GM12878 (cell line): Measurements from ENCODE around the gene KCNK7.

Experiments used
- CEBPB ChIP-seq, 2 experiments: fragments of 150-350 bp in 1 of 2; IDR thresholded peaks; 2 replicates each; pipeline ENCODE4 v1.6.1; 2012 to 2014; ENCODE audit warnings: low read depth in 2 of 2, low read length in 2 of 2, borderline replicate concordance in 1 of 2, inconsistent platforms in 1 of 2
- NR2F1 ChIP-seq: fragments of 450-650 bp; conservative IDR thresholded peaks from 2 replicates; pipeline ENCODE4 v1.6.1; 2017; ENCODE audit warnings: mild to moderate bottlenecking
- PAX8 ChIP-seq: fragments of 450-650 bp; IDR thresholded peaks from 2 replicates; pipeline ENCODE4 v1.6.1; 2017; ENCODE audit warnings: mild to moderate bottlenecking, moderate library complexity
- TF ChIP-seq, protein P1 (sequence below), 3 experiments: IDR thresholded peaks in 2 of 3; conservative IDR thresholded peaks in 1 of 3; 2 replicates each; pipeline ENCODE4 v1.5.1; 2011; ENCODE audit warnings: low read depth in 3 of 3, low read length in 3 of 3, mild to moderate bottlenecking in 3 of 3, control low read depth in 2 of 3, moderate library complexity in 2 of 3, inconsistent platforms in 1 of 3, mixed read lengths in 1 of 3; ENCODE audit not compliant: control insufficient read depth in 2 of 3, insufficient read depth in 1 of 3; ENCODE audit errors: extremely low read depth in 1 of 3

DNA sequence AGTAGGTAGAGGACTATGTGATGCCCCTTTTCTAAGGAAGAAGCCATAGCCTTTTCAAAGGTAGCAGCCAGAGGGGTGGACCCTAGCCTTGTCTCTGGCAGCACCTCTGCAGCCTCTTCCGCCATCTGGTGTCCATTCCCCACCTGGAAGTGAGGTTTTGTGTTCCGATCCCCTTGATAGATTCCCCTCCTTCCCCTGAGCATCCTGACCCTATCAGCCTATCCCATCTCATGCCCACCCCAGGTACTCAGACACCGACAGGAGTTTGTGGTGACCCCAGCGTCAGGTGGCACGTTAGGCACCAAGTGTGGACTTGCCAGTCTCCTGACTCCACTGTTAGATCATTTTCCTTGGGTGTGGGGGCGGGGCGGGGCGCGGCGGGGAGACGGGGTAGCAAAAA is 23.7 kb downstream of the KCNK7 start:
- TF ChIP-seq PAX8 (no peak), NR2F1 (no peak), CEBPB (IDR thresholded peaks at IDR 0.05; ENCODE audit: borderline replicate concordance in 1 of 2, low read depth in 2 of 2, low read length in 2 of 2) (no peak)
- TF ChIP-seq, protein P1, sequence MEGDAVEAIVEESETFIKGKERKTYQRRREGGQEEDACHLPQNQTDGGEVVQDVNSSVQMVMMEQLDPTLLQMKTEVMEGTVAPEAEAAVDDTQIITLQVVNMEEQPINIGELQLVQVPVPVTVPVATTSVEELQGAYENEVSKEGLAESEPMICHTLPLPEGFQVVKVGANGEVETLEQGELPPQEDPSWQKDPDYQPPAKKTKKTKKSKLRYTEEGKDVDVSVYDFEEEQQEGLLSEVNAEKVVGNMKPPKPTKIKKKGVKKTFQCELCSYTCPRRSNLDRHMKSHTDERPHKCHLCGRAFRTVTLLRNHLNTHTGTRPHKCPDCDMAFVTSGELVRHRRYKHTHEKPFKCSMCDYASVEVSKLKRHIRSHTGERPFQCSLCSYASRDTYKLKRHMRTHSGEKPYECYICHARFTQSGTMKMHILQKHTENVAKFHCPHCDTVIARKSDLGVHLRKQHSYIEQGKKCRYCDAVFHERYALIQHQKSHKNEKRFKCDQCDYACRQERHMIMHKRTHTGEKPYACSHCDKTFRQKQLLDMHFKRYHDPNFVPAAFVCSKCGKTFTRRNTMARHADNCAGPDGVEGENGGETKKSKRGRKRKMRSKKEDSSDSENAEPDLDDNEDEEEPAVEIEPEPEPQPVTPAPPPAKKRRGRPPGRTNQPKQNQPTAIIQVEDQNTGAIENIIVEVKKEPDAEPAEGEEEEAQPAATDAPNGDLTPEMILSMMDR (IDR thresholded peaks at IDR 0.05 in 2 of 3, conservative IDR thresholded peaks at IDR 0.05 in 1 of 3; ENCODE audit: control insufficient read depth in 2 of 3, extremely low read depth in 1 of 3, insufficient read depth in 1 of 3, low read depth in 3 of 3, low read length in 3 of 3), result peak; percentile 36 to 60 (median 55); a peak in 5 of 6 replicates
